BLaER1 treated with 17β-estradiol and CSF1 and Interleukin-3, amounts not matched to agents 10 nM and 100 nM (cell line): ENCODE results near the gene OTOP2.
A peak's percentile ranks its signal among the peaks of the same experiment; 100 is the strongest.

ENCODE experiments used
- H3K27ac ChIP-seq, 11 experiments: shearing (Covaris generic); formaldehyde crosslinking; 2 replicates each; pipeline ENCODE4 v1.8.1; 2022
- H3K27me3 ChIP-seq, 11 experiments: shearing (Covaris generic); formaldehyde crosslinking; 2 replicates each; pipeline ENCODE4 v1.8.1; 2022
- H3K36me3 ChIP-seq, 11 experiments: shearing (Covaris generic); formaldehyde crosslinking; 2 replicates each; pipeline ENCODE4 v1.8.1; 2022
- H3K4me1 ChIP-seq, 10 experiments: shearing (Covaris generic); formaldehyde crosslinking; 2 replicates each; pipeline ENCODE4 v1.8.1; 2022
- H3K4me2 ChIP-seq, 11 experiments: shearing (Covaris generic); formaldehyde crosslinking; 2 replicates each; pipeline ENCODE4 v1.8.1; 2022
- H3K4me3 ChIP-seq, 10 experiments: shearing (Covaris generic); formaldehyde crosslinking; 2 replicates each; pipeline ENCODE4 v1.8.1; 2022
- H3K9ac ChIP-seq, 11 experiments: shearing (Covaris generic); formaldehyde crosslinking; 2 replicates each; pipeline ENCODE4 v1.8.1; 2022
- H3K9me3 ChIP-seq, 11 experiments: shearing (Covaris generic); formaldehyde crosslinking; replicated peaks in 1 of 11; 2 replicates each; pipeline ENCODE4 v1.8.1; 2022
- H4K20me1 ChIP-seq, 11 experiments: shearing (Covaris generic); formaldehyde crosslinking; 2 replicates each; pipeline ENCODE4 v1.8.1; 2022
- Cebpa-rat ChIP-seq, 11 experiments: shearing (Covaris generic); IDR thresholded peaks; 2 replicates each; pipeline ENCODE4 v1.8.1; 2022

OTOP2 gene

GRCh38 chr17:74953134-74953687, 29.1 kb downstream of the OTOP2 start:
- Histone ChIP-seq H3K9me3 (no peaks in the 10 kb centered on the region), H3K27me3 (no peaks in the 10 kb centered on the region; a peak in 1 of 22 replicates), H3K4me3 (no peak overlapping the region), H4K20me1 (no peaks in the 10 kb centered on the region; a peak in 3 of 22 replicates), H3K4me1 (peaks cover 6 to 24% (median 12%) of the 10 kb centered on the region in 10 experiments; a peak in 14 of 20 replicates), H3K4me2 (no peak overlapping the region), H3K27ac (no peak overlapping the region), H3K9ac (no peak overlapping the region), H3K36me3 (no peaks in the 10 kb centered on the region)
- TF ChIP-seq Cebpa-rat (IDR thresholded peaks at IDR 0.05), result no peak

- Histone ChIP-seq H4K20me1 (no peaks in the 10 kb centered on the region; a peak in 2 of 22 replicates), H3K9me3 (no peaks in the 10 kb centered on the region), H3K4me2 (peak overlapping the region in 1 of 11 experiments; percentile 5; a peak in 1 of 22 replicates), H3K4me1 (peaks cover 6 to 24% (median 12%) of the 10 kb centered on the region in 10 experiments; a peak in 14 of 20 replicates), H3K27ac (no peak overlapping the region), H3K36me3 (no peaks in the 10 kb centered on the region), H3K9ac (no peak overlapping the region), H3K27me3 (no peaks in the 10 kb centered on the region; a peak in 1 of 22 replicates), H3K4me3 (no peak overlapping the region)
- no peak for TF ChIP-seq Cebpa-rat (IDR thresholded peaks at IDR 0.05)
Measured at GRCh38 chr17:74954115-74954514, 30.0 kb downstream of the OTOP2 start.

DNA sequence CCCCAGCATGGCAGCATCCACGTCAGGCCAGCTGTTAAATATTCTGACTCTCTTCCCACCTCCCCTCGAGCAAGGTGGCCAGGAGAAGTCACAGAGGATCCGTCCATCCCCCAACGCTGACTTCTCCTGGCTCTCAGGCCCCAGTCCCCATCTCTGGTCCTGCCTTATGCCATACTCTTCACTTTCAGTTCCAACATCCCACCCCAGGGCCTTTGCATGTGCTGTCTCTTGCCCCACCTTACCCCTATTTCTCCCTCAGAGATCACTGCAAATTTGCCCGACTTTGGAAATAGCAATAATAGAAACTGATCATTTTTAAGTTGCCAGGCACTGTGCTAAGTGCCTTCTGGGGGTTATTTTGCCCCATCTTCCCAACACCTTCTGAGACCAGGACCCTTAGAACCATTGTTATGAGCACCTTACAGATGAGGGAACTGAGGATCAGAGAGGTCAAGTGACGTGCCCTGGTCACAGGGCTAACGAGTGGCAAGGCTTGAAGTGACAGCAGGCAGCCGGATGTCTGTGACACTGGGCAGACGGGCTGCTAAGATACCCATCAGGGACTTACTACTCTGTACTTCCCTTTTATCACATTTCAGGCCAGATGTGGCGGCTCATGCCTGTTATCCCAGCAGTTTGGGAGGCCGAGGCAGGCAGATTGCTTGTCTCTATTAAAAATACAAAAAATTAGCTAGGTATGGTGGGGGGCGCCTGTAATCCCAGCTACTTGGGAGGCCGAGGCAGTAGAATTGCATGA, 30.8 kb downstream of the OTOP2 start:
- no peak overlapping the region for H3K4me3 ChIP-seq
- H3K27ac ChIP-seq, result no peak overlapping the region
- TF ChIP-seq Cebpa-rat (IDR thresholded peaks at IDR 0.05), result no peak
- no peaks in the 10 kb centered on the region for H3K36me3 ChIP-seq
- H3K27me3 ChIP-seq, result no peaks in the 10 kb centered on the region; a peak in 1 of 22 replicates
- peaks cover 0 to 2% (median 0%) of the 10 kb centered on the region in 11 experiments; a peak in 3 of 22 replicates for H4K20me1 ChIP-seq
- no peaks in the 10 kb centered on the region for H3K9me3 ChIP-seq
- H3K4me2 ChIP-seq, result peak overlapping the region in 7 of 11 experiments; percentile 5 to 36 (median 15); a peak in 4 of 22 replicates
- no peak overlapping the region; a peak in 1 of 22 replicates for H3K9ac ChIP-seq
- peaks cover 6 to 24% (median 12%) of the 10 kb centered on the region in 10 experiments; a peak in 14 of 20 replicates for H3K4me1 ChIP-seq

DNA sequence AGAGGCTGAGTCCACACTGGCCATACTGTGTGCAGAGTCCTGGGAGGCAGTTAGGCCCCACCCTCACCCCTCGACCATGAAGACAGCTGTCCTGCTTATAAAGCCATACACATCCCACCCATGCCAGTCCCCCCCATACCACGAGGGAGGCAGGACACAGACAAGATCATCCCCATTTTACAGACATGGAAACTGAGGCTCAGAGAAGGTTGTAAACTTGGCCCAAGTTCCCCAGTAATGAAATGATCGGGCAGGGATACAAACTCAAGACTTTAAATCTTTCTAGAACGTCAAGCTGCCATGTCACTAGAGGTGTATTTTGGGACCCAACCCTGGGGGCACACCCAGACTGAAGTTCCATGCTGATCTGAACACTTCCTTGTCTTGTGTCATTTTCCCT, 32.0 kb downstream of the OTOP2 start:
- no peak overlapping the region for H3K9ac ChIP-seq
- no peaks in the 10 kb centered on the region; a peak in 1 of 22 replicates for H3K27me3 ChIP-seq
- no peak overlapping the region for H3K27ac ChIP-seq
- H3K4me2 ChIP-seq, result peak overlapping the region in 1 of 11 experiments; percentile 21; a peak in 3 of 22 replicates
- H3K4me3 ChIP-seq, result no peak overlapping the region
- peaks cover 6 to 28% (median 12%) of the 10 kb centered on the region in 10 experiments; a peak in 14 of 20 replicates for H3K4me1 ChIP-seq
- no peaks in the 10 kb centered on the region for H3K9me3 ChIP-seq
- H3K36me3 ChIP-seq, result no peaks in the 10 kb centered on the region
- H4K20me1 ChIP-seq, result peaks cover 0 to 10% (median 0%) of the 10 kb centered on the region in 11 experiments; a peak in 3 of 22 replicates
- TF ChIP-seq Cebpa-rat (IDR thresholded peaks at IDR 0.05), result no peak

DNA sequence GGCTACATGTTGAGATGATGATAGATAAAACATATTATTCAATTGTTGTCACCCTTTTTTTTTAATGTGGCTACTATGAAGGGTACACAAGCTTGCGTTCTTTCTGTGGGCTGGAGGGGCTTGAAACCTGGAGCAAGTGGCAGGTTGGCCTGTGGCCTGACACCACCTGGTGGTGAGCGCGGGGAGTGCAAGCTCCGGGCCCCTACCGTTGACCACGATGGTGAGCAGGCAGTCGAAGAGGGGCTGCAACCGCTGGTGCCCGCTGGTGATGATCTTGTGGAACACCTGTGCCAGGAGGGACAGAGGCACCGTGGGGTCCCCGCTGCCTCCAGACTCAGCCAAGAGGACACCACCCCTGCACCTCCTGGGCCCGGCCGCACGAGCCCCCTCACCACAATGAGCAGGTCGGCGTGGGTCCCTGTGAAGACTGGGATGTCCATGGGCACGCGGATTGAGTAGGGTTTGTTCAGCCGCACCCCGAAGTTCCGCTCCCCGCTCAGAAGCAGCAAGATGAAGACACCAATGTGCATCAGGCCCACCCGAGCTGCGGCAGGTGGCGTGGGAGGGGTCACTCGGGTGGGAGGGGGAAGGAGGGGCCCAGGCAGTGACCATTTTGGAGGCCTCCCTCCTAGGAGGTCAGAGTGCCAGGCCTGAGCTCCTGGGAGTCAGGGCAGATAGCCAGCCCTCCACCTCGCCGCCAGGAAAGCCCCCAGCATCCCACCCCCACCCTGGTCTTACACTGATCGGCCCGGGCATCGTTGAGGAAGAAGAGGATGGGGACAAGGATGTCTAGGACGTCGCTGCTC, 34.1 kb downstream of the OTOP2 start:
- no peak for TF ChIP-seq Cebpa-rat (IDR thresholded peaks at IDR 0.05)
- H3K9ac ChIP-seq, result no peak overlapping the region
- no peaks in the 10 kb centered on the region for H3K9me3 ChIP-seq
- H3K4me1 ChIP-seq, result peaks cover 6 to 28% (median 12%) of the 10 kb centered on the region in 10 experiments; a peak in 14 of 20 replicates
- H3K4me2 ChIP-seq, result no peak overlapping the region
- H3K27me3 ChIP-seq, result no peaks in the 10 kb centered on the region; a peak in 1 of 22 replicates
- H3K36me3 ChIP-seq, result no peaks in the 10 kb centered on the region
- no peak overlapping the region for H3K4me3 ChIP-seq
- no peak overlapping the region for H3K27ac ChIP-seq
- H4K20me1 ChIP-seq, result peaks cover 0 to 10% (median 0%) of the 10 kb centered on the region in 11 experiments; a peak in 2 of 22 replicates

DNA sequence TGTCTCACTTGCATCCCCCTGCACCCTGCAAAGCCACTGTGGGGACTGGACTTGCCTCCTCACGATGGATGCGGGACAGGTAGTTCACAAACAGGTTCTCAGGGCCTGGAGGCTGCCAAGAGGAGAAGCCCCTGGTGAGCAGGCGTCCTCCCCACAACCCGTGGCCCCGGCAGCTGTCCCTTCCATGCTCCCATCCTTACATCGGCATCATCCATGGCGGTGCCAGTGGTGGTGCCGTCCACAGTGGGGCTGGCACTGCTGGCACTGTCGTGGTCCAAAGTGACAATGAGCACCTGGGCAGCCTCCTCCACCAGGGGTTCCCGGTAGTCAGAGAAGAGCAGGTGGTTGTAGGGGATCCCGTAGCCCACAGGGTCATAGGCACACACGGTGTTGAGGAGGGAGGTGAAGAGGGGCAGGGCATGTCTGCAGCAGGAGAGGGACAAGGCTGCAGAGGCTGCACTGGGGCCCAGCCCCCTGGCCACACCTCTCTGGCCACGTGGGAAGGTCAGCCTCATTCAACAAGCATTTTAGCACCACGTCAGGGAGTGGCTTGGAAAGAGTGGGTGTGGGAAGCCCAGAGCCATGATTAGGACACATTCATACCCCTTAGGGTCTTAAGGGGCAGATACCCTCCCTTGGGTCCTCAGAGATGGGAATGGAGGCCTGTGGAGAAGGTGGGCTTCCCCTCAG, 35.9 kb downstream of the OTOP2 start:
- Histone ChIP-seq H3K27ac (no peak overlapping the region), H3K9ac (no peak overlapping the region), H3K4me1 (peaks cover 0 to 18% (median 9%) of the 10 kb centered on the region in 10 experiments; a peak in 13 of 20 replicates), H3K9me3 (no peaks in the 10 kb centered on the region), H3K27me3 (no peaks in the 10 kb centered on the region), H3K4me2 (peak overlapping the region in 1 of 11 experiments; percentile 3; a peak in 1 of 22 replicates), H4K20me1 (peaks cover 0 to 10% (median 0%) of the 10 kb centered on the region in 11 experiments; a peak in 2 of 22 replicates), H3K36me3 (no peaks in the 10 kb centered on the region), H3K4me3 (no peak overlapping the region)
- no peak for TF ChIP-seq Cebpa-rat (IDR thresholded peaks at IDR 0.05)

DNA sequence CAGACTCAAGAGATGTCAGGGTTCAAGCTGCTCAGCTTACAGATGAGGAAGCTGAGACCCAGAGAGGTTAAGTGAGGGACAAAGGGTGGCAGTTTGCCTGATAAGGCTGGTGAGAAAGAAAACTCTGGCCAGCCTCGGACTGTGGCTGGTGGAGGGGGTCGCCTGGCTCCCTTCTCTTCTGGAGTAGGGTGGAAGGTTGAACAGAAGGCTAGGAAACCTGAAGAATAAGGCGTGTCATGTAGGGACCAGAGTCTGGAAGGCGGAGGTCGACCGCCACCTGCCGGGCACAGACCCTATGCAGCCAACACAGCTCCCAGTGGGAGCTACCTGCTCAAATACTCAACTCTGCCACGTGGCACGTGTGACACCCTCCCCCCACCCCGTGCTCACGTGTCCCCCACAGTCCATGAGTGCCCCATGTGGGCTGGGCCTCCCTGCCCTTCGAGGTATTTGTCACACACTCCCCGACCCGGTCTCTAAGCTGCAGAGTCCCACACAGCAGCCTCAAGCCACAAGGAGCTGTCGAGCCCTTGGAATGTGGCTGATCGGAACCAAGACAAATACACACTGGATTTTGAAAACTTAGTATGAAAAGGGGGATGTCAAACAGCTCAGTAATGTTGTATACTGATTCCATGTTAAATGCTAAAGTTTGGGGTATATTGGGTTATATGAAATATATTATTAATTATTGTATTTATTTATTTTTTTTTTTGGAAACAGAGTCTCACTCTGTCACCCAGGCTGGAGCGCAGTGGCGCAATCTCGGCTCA, 36.7 kb downstream of the OTOP2 start:
- Histone ChIP-seq H3K4me2 (peak overlapping the region in 2 of 11 experiments; percentile 3 to 24; a peak in 2 of 22 replicates), H3K27me3 (no peaks in the 10 kb centered on the region), H3K9me3 (no peaks in the 10 kb centered on the region), H3K36me3 (no peaks in the 10 kb centered on the region), H3K9ac (no peak overlapping the region), H3K4me1 (peaks cover 0 to 11% (median 2%) of the 10 kb centered on the region in 10 experiments; a peak in 7 of 20 replicates), H3K4me3 (no peak overlapping the region), H4K20me1 (peaks cover 0 to 10% (median 0%) of the 10 kb centered on the region in 11 experiments; a peak in 2 of 22 replicates), H3K27ac (no peak overlapping the region)
- TF ChIP-seq Cebpa-rat (IDR thresholded peaks at IDR 0.05), result no peak
